DOHH2 (cell line): ENCODE data around the gene CLEC20A.

ENCODE experiments used
- H3F3A ChIP-seq: fragments of 200-600 bp; sonication (generic), shearing (Covaris generic); 2 replicates; pipeline ENCODE4 v1.6.0; 2016; ENCODE audit warnings: antibody characterized with exemption, mild to moderate bottlenecking; ENCODE audit not compliant: control insufficient read depth, insufficient read depth
- H3K27ac ChIP-seq: fragments of 200-600 bp; sonication (generic); 2 replicates; pipeline ENCODE4 v1.5.1; 2014; ENCODE audit warnings: low read depth, mild to moderate bottlenecking, low read length, moderate library complexity
- H3K27me3 ChIP-seq: fragments of 200-600 bp; sonication (generic); 2 replicates; pipeline ENCODE4 v1.6.1; 2014; ENCODE audit warnings: mild to moderate bottlenecking, low read length, mixed read lengths; ENCODE audit not compliant: control insufficient read depth
- H3K36me3 ChIP-seq: fragments of 200-600 bp; sonication (generic); 2 replicates; pipeline ENCODE4 v1.6.1; 2014; ENCODE audit warnings: mild to moderate bottlenecking, low read length, moderate library complexity, mixed read lengths; ENCODE audit not compliant: control insufficient read depth
- H3K4me1 ChIP-seq: fragments of 200-600 bp; sonication (generic); 2 replicates; pipeline ENCODE4 v1.6.1; 2014; ENCODE audit warnings: mild to moderate bottlenecking, low read length, mixed read lengths; ENCODE audit not compliant: control insufficient read depth
- H3K4me2 ChIP-seq: fragments of 200-600 bp; sonication (generic); 2 replicates; pipeline ENCODE4 v1.6.0; 2014; ENCODE audit warnings: mild to moderate bottlenecking, low read length, moderate library complexity
- H3K4me3 ChIP-seq: fragments of 200-600 bp; sonication (generic); 2 replicates; pipeline ENCODE4 v1.5.1; 2014; ENCODE audit warnings: mild to moderate bottlenecking, low read length, mixed read lengths
- H3K79me2 ChIP-seq: fragments of 200-600 bp; sonication (generic); 2 replicates; pipeline ENCODE4 v1.6.1; 2014; ENCODE audit warnings: mild to moderate bottlenecking, low read length, mixed read lengths; ENCODE audit not compliant: control insufficient read depth
- H3K9me2 ChIP-seq: fragments of 200-600 bp; sonication (generic); replicated peaks from 2 replicates; pipeline ENCODE4 v1.6.1; 2014; ENCODE audit warnings: mild to moderate bottlenecking, low read length, mixed read lengths; ENCODE audit not compliant: control insufficient read depth
- H3K9me3 ChIP-seq: fragments of 200-600 bp; sonication (generic); 2 replicates; pipeline ENCODE4 v1.6.1; 2014; ENCODE audit warnings: antibody characterized with exemption, low read length, mixed read lengths; ENCODE audit not compliant: control insufficient read depth, insufficient read depth
- H4K20me1 ChIP-seq: fragments of 200-600 bp; sonication (generic); 2 replicates; pipeline ENCODE4 v1.6.0; 2014; ENCODE audit warnings: low read depth, mild to moderate bottlenecking, antibody characterized with exemption, low read length, moderate library complexity; ENCODE audit not compliant: control insufficient read depth, insufficient read depth
- EZH2phosphoT487 ChIP-seq: fragments of 200-600 bp; sonication (generic); IDR thresholded peaks from 2 replicates; pipeline ENCODE4 v1.6.1; 2017; ENCODE audit warnings: borderline replicate concordance, mild to moderate bottlenecking, antibody characterized with exemption, low read length, moderate library complexity, mixed read lengths
- TF ChIP-seq, protein P1 (sequence below): fragments of 200-600 bp; sonication (generic); IDR thresholded peaks from one replicate; pipeline ENCODE4 v1.5.1; 2014; ENCODE audit warnings: antibody characterized with exemption, mild to moderate bottlenecking, low read depth, low read length; ENCODE audit not compliant: poor library complexity, severe bottlenecking

The CLEC20A gene

DNA sequence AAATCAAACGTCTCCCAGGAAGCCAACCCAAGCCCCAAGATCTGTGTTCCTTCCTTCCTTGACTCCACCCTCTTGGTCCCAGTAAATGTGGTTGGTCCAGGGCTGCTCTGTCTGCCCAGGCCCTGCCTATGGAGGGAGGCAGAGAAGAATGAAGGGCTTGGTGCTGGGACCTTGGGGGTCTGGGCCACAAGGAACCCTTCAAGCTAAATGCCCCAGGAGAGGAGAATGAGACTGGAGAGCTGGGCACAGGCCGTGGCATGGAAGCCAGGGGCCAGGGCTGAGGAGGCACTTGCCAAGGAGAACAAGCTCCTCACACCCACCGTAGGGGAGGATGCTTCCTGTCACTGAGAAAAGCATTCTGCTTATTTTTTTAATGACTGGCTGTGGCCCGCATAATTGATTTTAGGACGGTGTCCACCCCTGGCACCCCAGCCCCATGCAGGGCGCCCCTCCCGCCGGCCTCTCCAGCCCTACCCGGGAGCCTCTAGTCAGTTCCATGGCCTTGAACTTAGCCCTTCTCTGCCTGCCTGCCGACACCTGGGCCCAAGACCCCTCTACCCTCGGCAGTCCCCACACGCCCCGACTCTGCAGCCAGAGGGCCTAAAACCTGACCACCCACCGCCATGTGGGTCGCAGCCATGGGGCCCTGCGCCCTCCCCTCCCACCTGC lies 889 bp downstream of the CLEC20A start:
- Histone ChIP-seq H3K36me3 (no peaks in the 10 kb centered on the region), H3F3A (no peaks in the 10 kb centered on the region), H3K4me1 (no peaks in the 10 kb centered on the region), H3K9me2 (no peaks in the 10 kb centered on the region), H3K4me2 (no peak overlapping the region), H4K20me1 (no peaks in the 10 kb centered on the region), H3K9me3 (no peaks in the 10 kb centered on the region), H3K27me3 (no peaks in the 10 kb centered on the region), H3K79me2 (no peaks in the 10 kb centered on the region), H3K4me3 (no peak overlapping the region), H3K27ac (no peak overlapping the region)
- TF ChIP-seq, protein P1, sequence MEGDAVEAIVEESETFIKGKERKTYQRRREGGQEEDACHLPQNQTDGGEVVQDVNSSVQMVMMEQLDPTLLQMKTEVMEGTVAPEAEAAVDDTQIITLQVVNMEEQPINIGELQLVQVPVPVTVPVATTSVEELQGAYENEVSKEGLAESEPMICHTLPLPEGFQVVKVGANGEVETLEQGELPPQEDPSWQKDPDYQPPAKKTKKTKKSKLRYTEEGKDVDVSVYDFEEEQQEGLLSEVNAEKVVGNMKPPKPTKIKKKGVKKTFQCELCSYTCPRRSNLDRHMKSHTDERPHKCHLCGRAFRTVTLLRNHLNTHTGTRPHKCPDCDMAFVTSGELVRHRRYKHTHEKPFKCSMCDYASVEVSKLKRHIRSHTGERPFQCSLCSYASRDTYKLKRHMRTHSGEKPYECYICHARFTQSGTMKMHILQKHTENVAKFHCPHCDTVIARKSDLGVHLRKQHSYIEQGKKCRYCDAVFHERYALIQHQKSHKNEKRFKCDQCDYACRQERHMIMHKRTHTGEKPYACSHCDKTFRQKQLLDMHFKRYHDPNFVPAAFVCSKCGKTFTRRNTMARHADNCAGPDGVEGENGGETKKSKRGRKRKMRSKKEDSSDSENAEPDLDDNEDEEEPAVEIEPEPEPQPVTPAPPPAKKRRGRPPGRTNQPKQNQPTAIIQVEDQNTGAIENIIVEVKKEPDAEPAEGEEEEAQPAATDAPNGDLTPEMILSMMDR, result no peak
- TF ChIP-seq EZH2phosphoT487, result no peak

DNA sequence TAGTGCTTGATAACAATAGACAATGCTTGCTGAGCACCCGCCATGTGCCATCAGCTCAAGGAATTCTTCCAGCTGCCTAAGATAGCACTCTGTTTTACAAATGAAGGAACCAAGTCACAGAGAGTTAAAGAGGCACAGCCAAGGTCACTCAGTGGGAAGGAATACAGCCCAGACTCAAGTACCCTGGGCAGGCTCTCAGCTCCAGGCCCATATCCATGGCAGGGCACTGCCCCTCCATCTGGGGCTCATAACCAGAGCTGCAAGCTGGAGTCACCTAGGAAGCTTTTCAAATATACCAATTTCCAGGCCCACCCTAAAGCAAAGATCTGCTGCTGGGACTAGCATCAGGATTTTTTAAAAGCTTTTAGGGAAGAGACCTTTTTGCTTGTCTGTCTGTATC lies 1.6 kb downstream of the CLEC20A start:
- H3K79me2 ChIP-seq, result no peaks in the 10 kb centered on the region
- H3K4me2 ChIP-seq, result no peak overlapping the region
- H4K20me1 ChIP-seq, result no peaks in the 10 kb centered on the region
- no peaks in the 10 kb centered on the region for H3K27me3 ChIP-seq
- no peaks in the 10 kb centered on the region for H3K4me1 ChIP-seq
- no peak overlapping the region for H3K27ac ChIP-seq
- H3F3A ChIP-seq, result no peaks in the 10 kb centered on the region
- no peaks in the 10 kb centered on the region for H3K9me3 ChIP-seq
- no peak overlapping the region for H3K4me3 ChIP-seq
- H3K36me3 ChIP-seq, result no peaks in the 10 kb centered on the region
- TF ChIP-seq, protein P1, result no peak
- no peak for TF ChIP-seq EZH2phosphoT487
- H3K9me2 ChIP-seq, result no peaks in the 10 kb centered on the region

GRCh38 chr1:178494569-178494971 lies 2.2 kb downstream of the CLEC20A start:
- Histone ChIP-seq H3K36me3 (no peaks in the 10 kb centered on the region), H3K4me2 (no peak overlapping the region), H3F3A (no peaks in the 10 kb centered on the region), H3K79me2 (no peaks in the 10 kb centered on the region), H3K9me2 (no peaks in the 10 kb centered on the region), H4K20me1 (no peaks in the 10 kb centered on the region), H3K27me3 (no peaks in the 10 kb centered on the region), H3K4me3 (no peak overlapping the region), H3K27ac (no peak overlapping the region), H3K9me3 (no peaks in the 10 kb centered on the region), H3K4me1 (no peaks in the 10 kb centered on the region)
- no peak for TF ChIP-seq EZH2phosphoT487
- TF ChIP-seq, protein P1, result no peak
